Breast epithelium (tissue), 3 donors: Measurements from ENCODE around the gene TBC1D14.

Source experiments
- CTCF ChIP-seq, 3 donors: fragments of 450-650 bp; IDR thresholded peaks; one replicate each; pipeline ENCODE4 v1.5.1; 2016 to 2017; ENCODE audit warnings: antibody characterized with exemption in 3 of 3, mild to moderate bottlenecking in 3 of 3, moderate library complexity in 3 of 3
- POLR2AphosphoS5 ChIP-seq, 3 donors: sonication (generic); formaldehyde crosslinking; IDR thresholded peaks; one replicate each; pipeline ENCODE4 v1.6.1; 2017; ENCODE audit warnings: antibody characterized with exemption in 3 of 3

- TF ChIP-seq CTCF (IDR thresholded peaks at IDR 0.05) (no peak), POLR2AphosphoS5 (IDR thresholded peaks at IDR 0.05) (no peak)
Measured at GRCh38 chr4:6968496-6968895, 58.9 kb downstream of the TBC1D14 start.
